H1 (cell line): ENCODE measurements around the gene LRRC4C.

ENCODE experiments used
- RNF2 ChIP-seq: fragments of 200-900, 300-1000 bp; sonication (generic); IDR thresholded peaks from 2 replicates; pipeline ENCODE4 v1.7.1; 2016; ENCODE audit warnings: borderline replicate concordance, low read depth, mild to moderate bottlenecking, antibody characterized with exemption, low read length; ENCODE audit not compliant: poor library complexity, severe bottlenecking; ENCODE audit errors: missing control alignments
- TF ChIP-seq, protein P1 (sequence below), 3 experiments: IDR thresholded peaks; 1 replicate in 2 of 3; 2 replicates in 1 of 3; pipeline versions ENCODE4 v1.5.1 to v1.6.1; 2011; ENCODE audit warnings: low read length in 3 of 3, mild to moderate bottlenecking in 3 of 3, inconsistent platforms in 2 of 3, low read depth in 1 of 3, moderate library complexity in 1 of 3; ENCODE audit not compliant: insufficient read depth in 1 of 3; ENCODE audit errors: control extremely low read depth in 1 of 3

DNA sequence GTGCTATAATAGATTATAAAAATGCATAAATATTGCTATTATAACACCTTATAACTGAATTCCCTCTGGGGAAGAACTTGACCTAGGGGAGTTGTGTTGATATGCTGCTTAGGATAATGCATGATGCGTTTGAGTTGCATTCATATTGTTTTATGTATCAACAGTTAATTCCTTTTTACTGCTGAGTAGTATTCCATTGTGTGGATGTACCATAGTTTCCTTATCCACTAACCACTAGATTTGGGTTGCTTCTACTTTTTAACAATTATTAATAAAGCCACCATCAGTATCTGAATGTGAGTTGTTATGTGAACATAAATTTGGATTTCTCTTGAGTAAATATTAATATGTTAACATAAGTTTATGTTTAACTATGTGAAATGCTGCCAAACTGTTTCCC is 19.7 kb upstream of the LRRC4C start:
- TF ChIP-seq RNF2 = no peak
- TF ChIP-seq, protein P1, sequence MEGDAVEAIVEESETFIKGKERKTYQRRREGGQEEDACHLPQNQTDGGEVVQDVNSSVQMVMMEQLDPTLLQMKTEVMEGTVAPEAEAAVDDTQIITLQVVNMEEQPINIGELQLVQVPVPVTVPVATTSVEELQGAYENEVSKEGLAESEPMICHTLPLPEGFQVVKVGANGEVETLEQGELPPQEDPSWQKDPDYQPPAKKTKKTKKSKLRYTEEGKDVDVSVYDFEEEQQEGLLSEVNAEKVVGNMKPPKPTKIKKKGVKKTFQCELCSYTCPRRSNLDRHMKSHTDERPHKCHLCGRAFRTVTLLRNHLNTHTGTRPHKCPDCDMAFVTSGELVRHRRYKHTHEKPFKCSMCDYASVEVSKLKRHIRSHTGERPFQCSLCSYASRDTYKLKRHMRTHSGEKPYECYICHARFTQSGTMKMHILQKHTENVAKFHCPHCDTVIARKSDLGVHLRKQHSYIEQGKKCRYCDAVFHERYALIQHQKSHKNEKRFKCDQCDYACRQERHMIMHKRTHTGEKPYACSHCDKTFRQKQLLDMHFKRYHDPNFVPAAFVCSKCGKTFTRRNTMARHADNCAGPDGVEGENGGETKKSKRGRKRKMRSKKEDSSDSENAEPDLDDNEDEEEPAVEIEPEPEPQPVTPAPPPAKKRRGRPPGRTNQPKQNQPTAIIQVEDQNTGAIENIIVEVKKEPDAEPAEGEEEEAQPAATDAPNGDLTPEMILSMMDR (IDR thresholded peaks at IDR 0.05; ENCODE audit: control extremely low read depth in 1 of 3, insufficient read depth in 1 of 3, low read depth in 1 of 3, low read length in 3 of 3) = no peak
